H9 (cell line): ENCODE measurements around the gene GLRX3. TPM values are rescaled to one million over a fixed set of nuclear protein-coding genes. Genes with fewer than 3 reads are reported as not detected.
"Not testable (repeated sequence)": the region's sequence is repeated elsewhere in the genome, so short reads cannot be mapped to it uniquely, and the experiment has no call there.

ENCODE experiments used
- DNase-seq: peaks from one replicate; pipeline ENCODE4 v3.0.0-alpha.2; 2017
- H2AFZ ChIP-seq: one replicate; pipeline ENCODE4 v1.6.1; 2013; ENCODE audit warnings: mild to moderate bottlenecking, low read length, control low read depth, moderate library complexity
- H2AK5ac ChIP-seq: 2 replicates; pipeline ENCODE4 v1.6.1; 2013; ENCODE audit warnings: low read length, control low read depth, mixed read lengths; ENCODE audit not compliant: insufficient read length
- H2BK120ac ChIP-seq: one replicate; pipeline ENCODE4 v1.6.1; 2013; ENCODE audit warnings: low read depth, mild to moderate bottlenecking, low read length, control low read depth, inconsistent platforms; ENCODE audit not compliant: poor library complexity, severe bottlenecking
- H2BK12ac ChIP-seq: 2 replicates; pipeline ENCODE4 v1.6.1; 2013; ENCODE audit warnings: low read length, control low read depth, mixed read lengths, low read depth; ENCODE audit not compliant: insufficient read length
- H2BK15ac ChIP-seq: 2 replicates; pipeline ENCODE4 v1.6.1; 2013; ENCODE audit warnings: low read depth, low read length, control low read depth
- H2BK20ac ChIP-seq: one replicate; pipeline ENCODE4 v1.6.1; 2013; ENCODE audit warnings: low read depth, mild to moderate bottlenecking, low read length, control low read depth, inconsistent platforms; ENCODE audit not compliant: poor library complexity, severe bottlenecking
- H2BK5ac ChIP-seq: 2 replicates; pipeline ENCODE4 v1.6.1; 2013; ENCODE audit warnings: low read length, control low read depth, mixed read lengths; ENCODE audit not compliant: insufficient read length
- H3K14ac ChIP-seq: 2 replicates; pipeline ENCODE4 v1.6.1; 2013; ENCODE audit warnings: low read length, control low read depth; ENCODE audit not compliant: insufficient read depth
- H3K18ac ChIP-seq: 2 replicates; pipeline ENCODE4 v1.6.1; 2013; ENCODE audit warnings: low read depth, mild to moderate bottlenecking, mixed read lengths, low read length, control low read depth; ENCODE audit not compliant: insufficient read length
- H3K23ac ChIP-seq: 2 replicates; pipeline ENCODE4 v1.6.1; 2013; ENCODE audit warnings: low read length, control low read depth, mixed read lengths, low read depth; ENCODE audit not compliant: insufficient read length
- H3K23me2 ChIP-seq: 2 replicates; pipeline ENCODE4 v1.6.1; 2013; ENCODE audit warnings: low read depth, mild to moderate bottlenecking, mixed read lengths, low read length, control low read depth; ENCODE audit not compliant: insufficient read length, poor library complexity, severe bottlenecking
- H3K27ac ChIP-seq: 2 replicates; pipeline ENCODE4 v1.5.1; 2013; ENCODE audit warnings: low read length, control low read depth, mixed read lengths, low read depth; ENCODE audit not compliant: insufficient read length
- H3K27me3 ChIP-seq: 2 replicates; pipeline ENCODE4 v1.6.1; 2013; ENCODE audit warnings: low read length, control low read depth, inconsistent platforms; ENCODE audit not compliant: insufficient read depth
- H3K4ac ChIP-seq: 2 replicates; pipeline ENCODE4 v1.6.1; 2013; ENCODE audit warnings: low read depth, mild to moderate bottlenecking, control low read depth, inconsistent platforms, low read length, moderate library complexity
- H3K4me1 ChIP-seq: 2 replicates; pipeline ENCODE4 v1.6.1; 2013; ENCODE audit warnings: low read length, control low read depth, inconsistent platforms; ENCODE audit not compliant: insufficient read depth
- H3K4me2 ChIP-seq: 2 replicates; pipeline ENCODE4 v1.6.1; 2013; ENCODE audit warnings: low read length, control low read depth, mixed read lengths; ENCODE audit not compliant: insufficient read length, insufficient read depth
- H3K56ac ChIP-seq: 2 replicates; pipeline ENCODE4 v1.6.1; 2013; ENCODE audit warnings: low read depth, mild to moderate bottlenecking, mixed read lengths, low read length, control low read depth; ENCODE audit not compliant: insufficient read length
- H3K79me1 ChIP-seq: 2 replicates; pipeline ENCODE4 v1.6.1; 2013; ENCODE audit warnings: low read depth, mild to moderate bottlenecking, moderate library complexity, low read length, control low read depth, inconsistent platforms; ENCODE audit not compliant: insufficient read depth, poor library complexity, severe bottlenecking
- H3K79me2 ChIP-seq: 2 replicates; pipeline ENCODE4 v1.6.1; 2013; ENCODE audit warnings: low read length, control low read depth, inconsistent platforms; ENCODE audit not compliant: insufficient read depth
- H3K9ac ChIP-seq: 2 replicates; pipeline ENCODE4 v1.6.1; 2013; ENCODE audit warnings: low read length, control low read depth, mixed read lengths; ENCODE audit not compliant: insufficient read length; ENCODE audit errors: extremely low read depth
- H3K9me3 ChIP-seq: one replicate; pipeline ENCODE4 v1.6.1; 2013; ENCODE audit warnings: low read depth, low read length, inconsistent platforms; ENCODE audit not compliant: control insufficient read depth
- H3T11ph ChIP-seq: one replicate; pipeline ENCODE4 v1.6.1; 2013; ENCODE audit warnings: mild to moderate bottlenecking, low read length, control low read depth, inconsistent platforms
- H4K20me1 ChIP-seq: one replicate; pipeline ENCODE4 v1.6.1; 2013; ENCODE audit not compliant: control insufficient read depth, insufficient read length, insufficient read depth
- H4K5ac ChIP-seq: 2 replicates; pipeline ENCODE4 v1.6.1; 2013; ENCODE audit warnings: low read depth, mild to moderate bottlenecking, mixed read lengths, low read length, control low read depth; ENCODE audit not compliant: insufficient read length
- H4K8ac ChIP-seq: replicated peaks from 2 replicates; pipeline ENCODE4 v1.6.1; 2013; ENCODE audit warnings: low read length, control low read depth, mixed read lengths, low read depth; ENCODE audit not compliant: insufficient read length
- H4K91ac ChIP-seq: 2 replicates; pipeline ENCODE4 v1.6.1; 2013; ENCODE audit warnings: low read depth, mild to moderate bottlenecking, moderate library complexity, mixed read lengths, low read length, control low read depth; ENCODE audit not compliant: insufficient read length
- H3K27ac Mint-ChIP-seq, 3 experiments: 2 replicates in 2 of 3; 3 replicates in 1 of 3; pipeline ENCODE4 v1.8.0; 2020 to 2021; ENCODE audit warnings: mixed read lengths in 3 of 3, mild to moderate bottlenecking in 1 of 3, moderate library complexity in 1 of 3
- H3K27me3 Mint-ChIP-seq: 2 replicates; pipeline ENCODE4 v1.8.0; 2021; ENCODE audit warnings: low read depth, mild to moderate bottlenecking, moderate library complexity, mixed read lengths
- H3K36me3 Mint-ChIP-seq, 3 experiments: 2 replicates in 2 of 3; 3 replicates in 1 of 3; pipeline ENCODE4 v1.8.0; 2020 to 2021; ENCODE audit warnings: low read depth in 3 of 3, mixed read lengths in 3 of 3; ENCODE audit not compliant: insufficient read depth in 1 of 3
- H3K4me1 Mint-ChIP-seq, 2 experiments: 2 replicates each; pipeline ENCODE4 v1.8.0; 2020; ENCODE audit warnings: mixed read lengths in 2 of 2
- H3K4me3 Mint-ChIP-seq, 2 experiments: 2 replicates in 1 of 2; 3 replicates in 1 of 2; pipeline ENCODE4 v1.8.0; 2020 to 2021; ENCODE audit warnings: mild to moderate bottlenecking in 2 of 2, mixed read lengths in 2 of 2, moderate library complexity in 1 of 2
- H3K9me3 Mint-ChIP-seq, 2 experiments: 2 replicates in 1 of 2; 3 replicates in 1 of 2; pipeline ENCODE4 v1.8.0; 2020; ENCODE audit warnings: mild to moderate bottlenecking in 2 of 2, mixed read lengths in 2 of 2, moderate library complexity in 1 of 2
- WGBS: extraction: QIAGEN DNeasy Blood & Tissue Kit; methylation state at CpG from one replicate; pipeline ENCODE4 v1.1.7; 2013; ENCODE audit warnings: missing lambda C conversion rate, low lambda C conversion rate, mixed read lengths; ENCODE audit not compliant: insufficient read length; ENCODE audit errors: extremely low coverage; 5-methylcytosine and 5-hydroxymethylcytosine counted together
- total RNA-seq: library from RNA; stranded (reverse); gene quantifications from 2 replicates; pipeline ENCODE4 v1.2.1, GENCODE V29; 2021

Gene GLRX3
- total RNA-seq, 1 experiment from 2014 or later, result 139 TPM

- H4K8ac ChIP-seq, H3K23me2 ChIP-seq, H3K9me3 ChIP-seq, H3K18ac ChIP-seq, H2AFZ ChIP-seq, H3T11ph ChIP-seq, H2BK120ac ChIP-seq, H3K4ac ChIP-seq, H3K14ac ChIP-seq, H3K27ac Mint-ChIP-seq, H3K56ac ChIP-seq, H3K4me3 Mint-ChIP-seq, H2AK5ac ChIP-seq, H2BK12ac ChIP-seq, H3K79me1 ChIP-seq, H3K27me3 ChIP-seq, H3K4me1 Mint-ChIP-seq, H4K91ac ChIP-seq, H3K4me1 ChIP-seq, H2BK20ac ChIP-seq, H3K27me3 Mint-ChIP-seq, H3K23ac ChIP-seq, DNase-seq, H4K5ac ChIP-seq, H3K27ac ChIP-seq, H2BK5ac ChIP-seq, H3K9ac ChIP-seq, H4K20me1 ChIP-seq, H3K79me2 ChIP-seq, H3K4me2 ChIP-seq, H2BK15ac ChIP-seq: not testable (repeated sequence)
- peaks cover 31 to 33% of the 10 kb centered on the region in 2 experiments for H3K9me3 Mint-ChIP-seq
- no CpG with 5 or more reads among the region's 6 CpGs for WGBS
- peaks cover 13 to 25% (median 14%) of the 10 kb centered on the region in 3 experiments for H3K36me3 Mint-ChIP-seq
Observed at GRCh38 chr10:130117535-130117934, 18.7 kb upstream of the GLRX3 start.
